Adrenal gland (tissue), 5 donors: ENCODE measurements around the gene PLCE1.

Experiments
- CTCF ChIP-seq, 6 experiments: fragments of 450-650 bp in 4 of 6; fragments of 200-600 bp in 2 of 6; sonication (generic) in 1 of 6; IDR thresholded peaks; 1 replicate in 5 of 6; 2 replicates in 1 of 6; pipeline versions ENCODE4 v1.5.1 to v1.8.0; 2016 to 2021; ENCODE audit warnings: antibody characterized with exemption in 6 of 6, mild to moderate bottlenecking in 2 of 6, moderate library complexity in 1 of 6
- POLR2A ChIP-seq, 2 donors: fragments of 450-650 bp; IDR thresholded peaks; one replicate each; pipeline ENCODE4 v1.6.1; 2017; ENCODE audit warnings: antibody characterized with exemption in 2 of 2, mild to moderate bottlenecking in 2 of 2, moderate library complexity in 1 of 2
- donor health status: DM: no; HTN: no; CAD: no.

- no peak for TF ChIP-seq CTCF (IDR thresholded peaks at IDR 0.05)
- TF ChIP-seq POLR2A (IDR thresholded peaks at IDR 0.05), result no peak
These were observed 1.2 kb upstream of the PLCE1 start for GRCh38 chr10:93992400-93993030.
